Astrocyte of the cerebellum (primary cell): ENCODE measurements around the gene ADAR.

Experiments used
- DNase-seq: peaks from one replicate; pipeline ENCODE4 v3.0.0-alpha.2; 2011; ENCODE audit warnings: low read depth
- H3K4me3 ChIP-seq: 2 replicates; pipeline ENCODE4 v1.5.1; 2011; ENCODE audit warnings: mild to moderate bottlenecking, low read depth, low read length, moderate library complexity
- in situ Hi-C: cut with HindIII; loops from 2 replicates; pipeline ENCODE4 v1.10.0; 2017; ENCODE audit warnings: low sequenced_read_pairs
- TF ChIP-seq, protein P1 (sequence below): IDR thresholded peaks from 2 replicates; pipeline ENCODE4 v1.5.1; 2012; ENCODE audit warnings: low read length, low read depth, moderate library complexity, mild to moderate bottlenecking; ENCODE audit errors: missing control alignments

The ADAR gene

DNA sequence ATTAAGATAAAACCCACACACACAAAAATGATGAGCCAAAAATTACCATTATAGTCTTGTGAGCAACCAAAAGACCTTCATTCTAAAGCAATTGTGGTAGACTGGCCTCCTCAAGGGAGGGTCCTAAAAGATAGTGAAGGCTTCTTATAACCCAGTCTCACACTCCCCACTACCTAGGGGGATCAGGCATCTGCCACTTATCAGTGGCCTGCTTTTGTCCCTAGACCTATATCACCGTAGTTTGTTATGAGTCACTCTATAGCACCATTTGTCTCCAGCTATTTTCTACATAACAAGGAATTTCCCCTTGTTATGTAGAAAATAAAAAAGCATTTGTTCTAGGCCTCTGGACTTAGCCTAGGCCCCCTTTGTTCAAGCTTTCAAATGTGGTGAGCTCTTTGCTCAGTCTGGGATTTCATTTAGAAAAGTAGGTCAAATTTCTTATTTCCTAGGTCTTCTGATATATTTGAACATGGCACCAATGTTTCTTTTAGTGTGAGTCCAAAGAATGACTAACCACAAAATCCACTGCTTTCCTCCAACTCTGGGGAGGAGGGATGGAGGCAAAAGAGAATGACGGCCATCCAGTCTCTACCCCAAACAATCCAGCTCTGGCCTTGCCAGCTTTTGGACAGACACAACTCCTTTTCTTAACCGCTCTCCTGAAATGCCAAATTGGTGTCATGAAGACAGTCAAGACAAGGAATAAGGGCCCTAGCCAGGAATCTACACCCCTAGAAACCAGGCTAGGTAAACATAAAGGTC lies 8.9 kb downstream of the ADAR start:
- TF ChIP-seq, protein P1, sequence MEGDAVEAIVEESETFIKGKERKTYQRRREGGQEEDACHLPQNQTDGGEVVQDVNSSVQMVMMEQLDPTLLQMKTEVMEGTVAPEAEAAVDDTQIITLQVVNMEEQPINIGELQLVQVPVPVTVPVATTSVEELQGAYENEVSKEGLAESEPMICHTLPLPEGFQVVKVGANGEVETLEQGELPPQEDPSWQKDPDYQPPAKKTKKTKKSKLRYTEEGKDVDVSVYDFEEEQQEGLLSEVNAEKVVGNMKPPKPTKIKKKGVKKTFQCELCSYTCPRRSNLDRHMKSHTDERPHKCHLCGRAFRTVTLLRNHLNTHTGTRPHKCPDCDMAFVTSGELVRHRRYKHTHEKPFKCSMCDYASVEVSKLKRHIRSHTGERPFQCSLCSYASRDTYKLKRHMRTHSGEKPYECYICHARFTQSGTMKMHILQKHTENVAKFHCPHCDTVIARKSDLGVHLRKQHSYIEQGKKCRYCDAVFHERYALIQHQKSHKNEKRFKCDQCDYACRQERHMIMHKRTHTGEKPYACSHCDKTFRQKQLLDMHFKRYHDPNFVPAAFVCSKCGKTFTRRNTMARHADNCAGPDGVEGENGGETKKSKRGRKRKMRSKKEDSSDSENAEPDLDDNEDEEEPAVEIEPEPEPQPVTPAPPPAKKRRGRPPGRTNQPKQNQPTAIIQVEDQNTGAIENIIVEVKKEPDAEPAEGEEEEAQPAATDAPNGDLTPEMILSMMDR, result no peak
- no peak overlapping the region for H3K4me3 ChIP-seq
- in situ Hi-C loops, result no loop called here
- DNase-seq, result no peak

DNA sequence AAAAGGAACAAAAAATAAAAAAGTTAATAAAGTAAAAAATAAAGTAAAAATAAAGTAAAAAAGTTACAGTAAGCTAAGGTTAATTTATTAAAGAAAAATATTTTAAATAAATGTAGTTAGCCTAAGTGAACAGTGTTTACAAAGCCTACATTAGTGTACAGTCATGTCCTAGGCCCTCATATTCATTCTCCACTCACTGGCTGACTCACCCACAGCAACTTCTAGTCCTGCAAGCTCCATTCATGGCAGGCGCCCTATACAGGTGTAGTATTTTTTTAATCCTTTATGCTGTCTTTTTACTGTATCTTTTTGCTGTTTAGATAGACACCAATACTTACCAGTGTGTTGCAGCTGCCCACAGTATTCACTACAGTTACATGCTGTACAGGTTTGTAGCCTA lies 12.4 kb downstream of the ADAR start:
- DNase-seq, result no peak
- in situ Hi-C loops, result no loop called here
- H3K4me3 ChIP-seq, result no peak overlapping the region
- TF ChIP-seq, protein P1, result no peak

DNA sequence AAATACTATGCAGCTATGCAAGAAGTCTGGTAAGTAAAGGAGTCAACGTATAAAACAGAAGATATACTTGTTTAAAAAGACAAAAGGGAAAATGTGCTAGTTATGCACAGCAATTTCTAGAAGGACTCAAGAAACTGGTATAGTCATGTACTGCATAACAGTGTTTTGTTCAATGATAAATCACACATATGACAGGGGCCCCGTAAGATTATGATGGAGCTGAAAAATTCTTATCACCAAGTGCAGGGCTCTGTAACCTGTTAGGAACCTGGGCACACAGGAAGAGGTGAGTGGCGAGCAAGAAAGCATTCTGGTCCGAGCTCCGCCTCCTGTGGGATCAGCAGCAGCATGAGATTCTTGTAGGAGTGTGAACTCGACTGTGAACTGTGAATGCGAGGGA lies 13.2 kb downstream of the ADAR start:
- H3K4me3 ChIP-seq, result no peak overlapping the region
- no peak for DNase-seq
- TF ChIP-seq, protein P1, result no peak
- in situ Hi-C loops, result no loop called here

DNA sequence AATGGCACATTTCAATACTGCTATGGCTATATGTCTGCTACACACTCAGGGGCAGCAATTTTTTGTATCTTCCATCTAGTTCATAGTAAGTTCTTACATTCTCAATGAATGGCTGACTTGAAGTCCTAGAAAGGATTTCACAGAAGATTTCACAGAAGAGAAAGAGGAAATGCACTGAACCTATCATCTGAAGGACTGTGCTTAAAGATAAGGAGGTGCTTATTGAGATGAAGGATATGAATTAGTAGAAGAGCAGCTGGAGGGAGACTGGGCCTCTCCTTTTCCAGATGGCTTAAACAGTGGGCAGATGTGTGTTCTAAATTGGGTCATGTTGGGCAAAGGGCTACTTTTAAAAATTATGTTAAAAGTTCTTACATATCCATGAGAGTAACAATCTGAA lies 14.6 kb downstream of the ADAR start:
- TF ChIP-seq, protein P1, result no peak
- H3K4me3 ChIP-seq, result no peak overlapping the region
- in situ Hi-C loops, result no loop called here
- no peak for DNase-seq

DNA sequence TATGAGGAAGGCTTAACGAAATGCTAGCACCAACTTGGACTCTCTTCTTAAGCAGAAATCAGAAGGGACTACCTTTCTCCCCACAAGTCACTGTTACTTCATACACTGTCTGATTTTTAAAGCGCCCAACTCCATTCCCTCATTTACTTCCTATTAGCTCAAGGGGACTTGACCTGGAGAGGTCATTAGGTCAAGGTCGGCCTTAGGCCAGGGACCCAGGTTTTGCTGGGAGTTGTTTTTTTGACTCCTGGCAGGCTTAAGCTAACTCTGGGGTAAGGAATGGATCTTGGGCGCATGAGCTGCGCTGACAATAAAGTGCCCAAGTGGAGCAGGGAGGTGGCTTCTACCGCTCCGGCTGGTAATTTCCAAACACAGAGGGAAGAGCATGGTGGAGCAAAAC lies 16.8 kb downstream of the ADAR start:
- no peak overlapping the region for H3K4me3 ChIP-seq
- TF ChIP-seq, protein P1, result no peak
- DNase-seq, result no peak
- in situ Hi-C loops, result no loop called here

DNA sequence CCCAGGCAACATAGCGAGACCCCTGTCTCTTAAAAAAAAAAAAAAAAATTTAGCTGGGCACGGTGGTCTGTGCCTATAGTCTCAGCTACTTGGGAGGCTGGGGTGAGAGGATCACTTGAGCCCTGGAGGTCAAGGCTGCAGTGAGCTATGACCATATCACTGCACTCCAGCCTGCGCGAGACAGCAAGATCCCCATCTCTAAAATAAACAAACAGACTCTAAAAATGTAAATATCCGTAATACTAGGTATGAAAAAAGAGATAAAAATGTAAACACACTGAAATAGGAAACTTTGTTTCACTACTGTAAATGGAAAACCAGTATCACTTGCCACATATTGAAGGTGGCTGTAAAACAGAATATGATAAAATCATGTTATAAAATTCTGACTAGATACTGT lies 17.2 kb downstream of the ADAR start:
- H3K4me3 ChIP-seq, result no peak overlapping the region
- TF ChIP-seq, protein P1, result no peak
- no peak for DNase-seq
- in situ Hi-C loops, result no loop called here

DNA sequence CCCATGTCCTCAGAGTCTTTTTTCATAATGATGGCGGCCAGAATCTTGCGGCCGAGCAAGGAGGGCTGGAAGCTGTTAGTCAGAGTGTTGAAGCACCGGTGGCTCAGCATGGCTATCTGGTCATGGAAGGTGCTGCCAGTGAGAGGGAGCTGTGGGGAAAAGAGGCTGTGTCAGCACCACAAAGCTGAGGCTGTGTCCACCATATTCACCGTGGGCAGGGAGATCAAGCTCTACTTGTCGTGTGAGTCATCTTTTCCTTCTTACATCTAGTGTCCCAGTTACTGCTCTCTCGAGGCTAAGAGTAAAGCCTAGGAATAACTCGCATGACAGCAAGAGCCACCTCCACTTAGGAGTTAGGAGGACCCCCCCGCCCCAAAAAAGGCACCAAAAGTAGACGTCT lies 18.2 kb downstream of the ADAR start:
- TF ChIP-seq, protein P1, result no peak
- in situ Hi-C loops, result no loop called here
- no peak overlapping the region for H3K4me3 ChIP-seq
- DNase-seq, result no peak
